Keratinocyte (primary cell): ENCODE measurements around the gene DDX49.

Experiments
- EZH2 ChIP-seq: IDR thresholded peaks from one replicate; pipeline ENCODE4 v1.6.1; 2012; ENCODE audit warnings: inconsistent platforms, mild to moderate bottlenecking, low read length, moderate library complexity
- TF ChIP-seq, protein P1 (sequence below), 3 experiments: IDR thresholded peaks in 1 of 3; conservative IDR thresholded peaks in 1 of 3; optimal IDR thresholded peaks in 1 of 3; 2 replicates in 2 of 3; 3 replicates in 1 of 3; pipeline versions ENCODE3 to v1.5.1; 2011; ENCODE audit warnings: low read length in 3 of 3, mild to moderate bottlenecking in 3 of 3, moderate library complexity in 2 of 3, control low read depth in 1 of 3, inconsistent platforms in 1 of 3; ENCODE audit not compliant: insufficient read depth in 2 of 3; ENCODE audit errors: extremely low read depth in 1 of 3

DNA sequence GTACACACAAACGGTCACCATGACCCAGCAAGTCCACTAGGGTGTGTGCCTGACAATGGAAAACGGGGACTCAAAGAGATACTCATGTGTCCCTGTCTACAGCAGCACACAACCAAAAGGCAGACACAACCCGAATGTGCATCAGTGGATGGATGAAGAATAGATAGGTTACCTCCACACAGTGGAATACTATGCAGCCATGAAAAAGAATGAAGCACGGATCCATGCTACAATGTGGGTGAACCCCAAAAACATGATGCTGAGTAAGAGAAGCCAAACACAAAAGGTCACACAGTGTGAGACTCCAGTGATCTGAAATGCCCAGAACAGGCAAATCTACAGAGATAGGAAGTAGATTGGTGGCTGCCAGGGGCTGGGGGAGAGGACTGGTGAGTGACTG lies 32.5 kb upstream of the DDX49 start:
- TF ChIP-seq, protein P1, sequence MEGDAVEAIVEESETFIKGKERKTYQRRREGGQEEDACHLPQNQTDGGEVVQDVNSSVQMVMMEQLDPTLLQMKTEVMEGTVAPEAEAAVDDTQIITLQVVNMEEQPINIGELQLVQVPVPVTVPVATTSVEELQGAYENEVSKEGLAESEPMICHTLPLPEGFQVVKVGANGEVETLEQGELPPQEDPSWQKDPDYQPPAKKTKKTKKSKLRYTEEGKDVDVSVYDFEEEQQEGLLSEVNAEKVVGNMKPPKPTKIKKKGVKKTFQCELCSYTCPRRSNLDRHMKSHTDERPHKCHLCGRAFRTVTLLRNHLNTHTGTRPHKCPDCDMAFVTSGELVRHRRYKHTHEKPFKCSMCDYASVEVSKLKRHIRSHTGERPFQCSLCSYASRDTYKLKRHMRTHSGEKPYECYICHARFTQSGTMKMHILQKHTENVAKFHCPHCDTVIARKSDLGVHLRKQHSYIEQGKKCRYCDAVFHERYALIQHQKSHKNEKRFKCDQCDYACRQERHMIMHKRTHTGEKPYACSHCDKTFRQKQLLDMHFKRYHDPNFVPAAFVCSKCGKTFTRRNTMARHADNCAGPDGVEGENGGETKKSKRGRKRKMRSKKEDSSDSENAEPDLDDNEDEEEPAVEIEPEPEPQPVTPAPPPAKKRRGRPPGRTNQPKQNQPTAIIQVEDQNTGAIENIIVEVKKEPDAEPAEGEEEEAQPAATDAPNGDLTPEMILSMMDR (optimal IDR thresholded peaks at IDR 0.05 in 1 of 3, IDR thresholded peaks at IDR 0.05 in 1 of 3, conservative IDR thresholded peaks at IDR 0.05 in 1 of 3; ENCODE audit: extremely low read depth in 1 of 3, insufficient read depth in 2 of 3, low read length in 3 of 3) = no peak
- TF ChIP-seq EZH2 = no peak
